HG03095 (cell line): ENCODE results near the gene EML1.
"Not testable (repeated sequence)": the region's sequence is repeated elsewhere in the genome, so short reads cannot be mapped to it uniquely, and the experiment has no call there.

ENCODE experiments used
- ATAC-seq: cut with Tn5 transposase; IDR thresholded peaks from one replicate; pipeline ENCODE4 v1.9.1; 2021; ENCODE audit warnings: moderate library complexity; ENCODE audit not compliant: unreplicated experiment

EML1 gene

GRCh38 chr14:99755068-99755405, 38.2 kb upstream of the EML1 start:
- ATAC-seq, result no peak

DNA sequence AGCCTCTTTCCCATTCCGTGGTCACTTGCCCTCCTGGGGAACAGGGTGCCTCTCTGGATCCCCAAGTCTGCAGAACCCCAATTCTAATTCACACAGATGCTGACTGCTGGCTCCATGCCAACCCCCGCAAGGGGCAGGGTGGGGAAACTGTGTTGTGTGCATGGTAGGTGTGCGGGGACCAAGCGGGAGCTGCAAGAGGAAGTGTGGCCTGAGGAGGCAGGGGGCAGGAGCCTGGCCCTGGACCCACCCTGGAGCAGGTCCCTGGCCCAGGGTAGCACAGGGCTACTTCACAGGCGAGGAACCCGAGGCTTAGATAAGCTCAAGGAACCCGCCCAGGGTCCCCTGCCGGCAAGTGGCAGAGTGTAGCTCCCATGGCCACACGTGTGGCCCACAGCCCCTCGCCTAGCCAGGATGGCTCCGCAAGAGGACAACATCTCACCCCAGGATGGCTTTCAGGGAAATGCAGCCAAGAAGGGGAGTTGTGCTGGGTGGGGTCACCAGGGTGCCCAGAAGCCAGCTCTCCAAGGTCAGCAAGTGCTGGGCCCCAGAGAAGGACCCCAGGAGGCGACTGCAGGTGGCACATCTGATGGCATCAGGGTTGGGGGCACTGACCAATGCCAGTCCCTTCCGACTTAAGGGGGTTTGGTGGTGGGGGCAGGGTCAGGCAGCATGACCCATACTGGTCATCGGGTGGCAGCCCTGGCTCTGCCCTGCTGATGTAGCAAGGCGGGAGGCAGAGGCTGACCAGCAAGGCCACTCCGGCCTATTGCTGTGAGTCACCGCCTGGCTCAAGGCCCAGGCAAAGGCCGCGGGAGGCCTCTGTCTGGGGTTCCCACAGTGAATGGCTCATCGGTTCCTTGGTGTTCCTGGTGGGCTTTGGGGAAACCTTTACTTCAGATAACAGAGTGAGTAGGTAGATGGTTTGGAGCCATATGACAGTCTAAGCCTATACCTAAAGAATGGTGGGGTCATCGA, 37.3 kb upstream of the EML1 start:
- no peak for ATAC-seq

GRCh38 chr14:99756796-99757195, 36.4 kb upstream of the EML1 start:
- ATAC-seq, result no peak

- no peak for ATAC-seq
These were observed 35.7 kb upstream of the EML1 start for GRCh38 chr14:99757331-99758070.

GRCh38 chr14:99758121-99758821, 34.9 kb upstream of the EML1 start:
- no peak for ATAC-seq

DNA sequence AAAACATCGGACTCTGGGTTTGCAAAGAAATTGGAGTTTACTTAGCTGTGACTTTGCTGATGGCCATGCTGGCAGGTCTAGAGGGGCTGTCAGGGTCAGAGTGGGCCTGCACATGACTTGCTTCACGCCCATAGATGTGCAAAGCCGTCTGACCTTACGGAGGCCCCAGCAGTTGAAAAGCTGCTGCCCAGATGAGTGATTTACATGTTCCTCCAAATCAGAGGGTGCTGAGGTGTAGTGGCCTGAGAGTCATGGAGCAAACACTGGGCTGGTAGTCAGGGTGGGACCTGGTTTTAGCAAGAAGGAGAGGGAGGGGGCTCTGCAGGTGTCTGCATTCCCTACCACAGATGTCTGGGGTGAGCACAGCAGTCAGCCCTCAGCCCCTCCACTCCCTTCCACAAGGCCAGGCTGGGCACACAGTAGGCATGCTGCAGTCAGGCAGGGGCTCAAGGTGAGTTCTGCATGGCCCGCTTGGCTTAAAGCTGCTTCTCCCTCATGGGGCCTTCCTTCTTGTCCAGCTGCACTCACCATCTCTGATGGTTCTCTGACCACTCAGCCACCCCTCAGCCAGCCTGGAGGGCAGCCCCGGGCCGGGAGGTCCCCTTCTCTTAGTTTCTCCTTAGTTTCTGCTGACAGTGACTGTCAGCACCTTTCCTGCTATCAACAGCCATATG, 34.2 kb upstream of the EML1 start:
- no peak for ATAC-seq

- ATAC-seq, result no peak
These were observed 33.7 kb upstream of the EML1 start for GRCh38 chr14:99759546-99759925.

- no peak for ATAC-seq
These were observed 32.4 kb upstream of the EML1 start for GRCh38 chr14:99760817-99761216.

DNA sequence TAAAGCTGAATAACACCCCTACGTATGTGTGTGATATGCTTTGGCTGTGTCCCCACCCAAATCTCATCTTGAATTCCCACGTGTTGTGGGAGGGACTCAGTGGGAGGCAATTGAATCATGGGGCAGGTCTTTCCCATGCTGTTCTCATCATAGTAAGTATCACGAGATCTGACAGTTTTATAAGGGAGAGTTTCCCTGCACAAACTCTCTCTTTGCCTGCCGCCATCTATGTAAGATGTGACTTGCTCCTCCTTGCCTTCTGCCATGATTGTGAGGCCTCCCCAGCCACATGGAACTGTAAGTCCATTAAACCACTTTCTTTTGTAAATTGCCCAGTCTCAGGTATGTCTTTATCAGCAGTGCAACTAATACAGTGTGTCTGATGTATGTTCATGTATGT, 30.3 kb upstream of the EML1 start:
- not testable (repeated sequence) for ATAC-seq

GRCh38 chr14:99763527-99764221, 29.5 kb upstream of the EML1 start:
- no peak for ATAC-seq

- no peak for ATAC-seq
These were observed 28.9 kb upstream of the EML1 start for GRCh38 chr14:99764222-99764706.

DNA sequence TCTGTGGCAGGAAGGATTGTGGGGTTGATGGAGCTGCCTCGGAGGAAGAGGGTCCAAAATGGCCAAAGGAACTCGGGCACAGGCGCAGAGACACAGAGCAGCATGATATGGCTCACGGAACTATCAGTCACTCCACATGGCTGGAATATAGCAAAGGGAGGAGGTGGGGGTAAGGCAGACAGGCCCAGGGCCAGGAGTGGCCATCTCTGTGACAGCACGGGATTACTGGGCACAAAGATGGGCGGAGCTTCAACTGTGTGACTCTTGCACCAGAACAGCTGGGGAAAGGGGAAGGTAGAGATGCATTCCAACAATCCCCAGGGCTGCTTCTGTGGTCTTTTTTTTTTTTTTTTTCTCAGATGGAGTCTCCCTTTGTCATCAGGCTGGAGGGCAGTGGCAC, 24.8 kb upstream of the EML1 start:
- ATAC-seq, result no peak

DNA sequence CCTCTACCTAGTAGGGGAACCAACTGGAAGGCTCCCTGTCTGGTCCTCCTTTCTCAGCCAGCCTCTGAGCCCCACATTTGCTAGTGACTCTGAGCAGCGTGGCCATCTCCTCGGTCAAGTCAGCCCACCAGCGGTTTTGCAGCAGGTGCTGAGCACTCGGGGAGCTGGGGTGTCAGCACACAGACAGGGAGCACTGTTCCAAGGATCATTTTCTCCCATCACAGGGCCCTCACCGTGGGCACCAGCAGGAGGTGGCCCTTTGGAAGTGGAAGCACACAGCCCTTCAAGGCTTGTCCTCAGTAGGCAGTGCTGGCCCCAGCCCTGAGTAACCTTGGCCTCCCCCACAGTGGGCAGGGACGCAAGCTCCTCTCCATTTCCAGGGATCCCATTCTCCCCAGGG, 24.1 kb upstream of the EML1 start:
- no peak for ATAC-seq

GRCh38 chr14:99769799-99770198, 23.4 kb upstream of the EML1 start:
- ATAC-seq, result no peak

GRCh38 chr14:99772371-99773283, 20.6 kb upstream of the EML1 start:
- ATAC-seq, result no peak

GRCh38 chr14:99773521-99774497, 19.4 kb upstream of the EML1 start:
- ATAC-seq, result no peak

DNA sequence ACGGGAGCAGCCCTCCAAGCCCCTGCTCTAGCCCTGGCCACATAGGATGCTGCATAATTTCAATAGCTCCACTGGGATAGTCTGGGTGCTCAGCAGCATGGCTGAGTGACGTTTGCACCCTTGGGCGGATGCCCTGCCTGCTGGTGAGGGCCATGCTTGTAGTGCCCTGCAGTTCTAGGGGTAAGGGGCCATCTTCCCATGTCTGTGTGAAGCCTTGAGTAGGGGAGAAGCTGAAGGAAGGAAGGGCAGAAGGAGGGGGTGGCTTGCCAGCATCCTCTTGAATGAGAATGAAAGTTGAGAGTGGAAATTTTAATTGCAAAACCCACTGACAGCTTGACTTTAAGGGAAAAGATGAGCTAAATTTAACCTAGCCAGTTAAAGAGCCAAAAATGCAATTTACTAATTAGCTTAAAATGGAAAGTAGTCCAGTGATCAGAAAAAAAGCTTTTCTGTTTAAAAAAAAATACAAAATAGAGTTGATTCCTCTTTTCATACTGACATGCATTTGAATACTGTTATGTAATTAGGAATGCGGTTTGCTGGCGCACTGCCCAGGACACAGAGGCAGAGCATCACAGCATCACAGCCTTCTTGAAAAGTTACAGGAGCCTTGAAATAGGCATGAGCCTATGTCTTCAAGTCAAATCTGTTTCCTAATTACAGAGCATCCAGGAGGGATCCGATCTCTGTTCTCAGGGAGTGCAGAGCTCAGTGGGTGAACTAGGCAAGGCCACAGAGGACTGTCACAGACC, 18.5 kb upstream of the EML1 start:
- ATAC-seq, result no peak
